ENCODE measurements around the gene SLC7A6.

GRCh38 chr16:68300734-68301459, 36.6 kb downstream of the SLC7A6 start:
- TF ChIP-seq, protein P1, sequence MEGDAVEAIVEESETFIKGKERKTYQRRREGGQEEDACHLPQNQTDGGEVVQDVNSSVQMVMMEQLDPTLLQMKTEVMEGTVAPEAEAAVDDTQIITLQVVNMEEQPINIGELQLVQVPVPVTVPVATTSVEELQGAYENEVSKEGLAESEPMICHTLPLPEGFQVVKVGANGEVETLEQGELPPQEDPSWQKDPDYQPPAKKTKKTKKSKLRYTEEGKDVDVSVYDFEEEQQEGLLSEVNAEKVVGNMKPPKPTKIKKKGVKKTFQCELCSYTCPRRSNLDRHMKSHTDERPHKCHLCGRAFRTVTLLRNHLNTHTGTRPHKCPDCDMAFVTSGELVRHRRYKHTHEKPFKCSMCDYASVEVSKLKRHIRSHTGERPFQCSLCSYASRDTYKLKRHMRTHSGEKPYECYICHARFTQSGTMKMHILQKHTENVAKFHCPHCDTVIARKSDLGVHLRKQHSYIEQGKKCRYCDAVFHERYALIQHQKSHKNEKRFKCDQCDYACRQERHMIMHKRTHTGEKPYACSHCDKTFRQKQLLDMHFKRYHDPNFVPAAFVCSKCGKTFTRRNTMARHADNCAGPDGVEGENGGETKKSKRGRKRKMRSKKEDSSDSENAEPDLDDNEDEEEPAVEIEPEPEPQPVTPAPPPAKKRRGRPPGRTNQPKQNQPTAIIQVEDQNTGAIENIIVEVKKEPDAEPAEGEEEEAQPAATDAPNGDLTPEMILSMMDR (conservative IDR thresholded peaks at IDR 0.05 in 1 of 2, IDR thresholded peaks at IDR 0.05 in 1 of 2; ENCODE audit: extremely low read depth in 1 of 2, insufficient read depth in 1 of 2, low read depth in 1 of 2, low read length in 2 of 2), result no peak
- no peak for TF ChIP-seq EZH2 (IDR thresholded peaks at IDR 0.05; ENCODE audit: borderline replicate concordance, low read length)
